Right lobe of liver (tissue), 4 donors: ENCODE results near the gene ZBTB8A.

Experiments used
- POLR2A ChIP-seq: fragments of 450-650 bp; IDR thresholded peaks from one replicate; pipeline ENCODE4 v1.6.1; 2017; ENCODE audit warnings: antibody characterized with exemption, mild to moderate bottlenecking
- TF ChIP-seq, protein P1 (sequence below), 4 donors: fragments of 200-600 bp in 3 of 4; fragments of 450-650 bp in 1 of 4; IDR thresholded peaks; one replicate each; pipeline versions ENCODE4 v1.5.1 to v1.8.0; 2016 to 2022; ENCODE audit warnings: antibody characterized with exemption in 4 of 4, mild to moderate bottlenecking in 2 of 4
- donor health status: DM: no; HTN: no; CAD: no.
- donor health status: DM: no; HTN: no; CAD: no.
- donor health status: DM: no; HTN: yes; CAD: no.

DNA sequence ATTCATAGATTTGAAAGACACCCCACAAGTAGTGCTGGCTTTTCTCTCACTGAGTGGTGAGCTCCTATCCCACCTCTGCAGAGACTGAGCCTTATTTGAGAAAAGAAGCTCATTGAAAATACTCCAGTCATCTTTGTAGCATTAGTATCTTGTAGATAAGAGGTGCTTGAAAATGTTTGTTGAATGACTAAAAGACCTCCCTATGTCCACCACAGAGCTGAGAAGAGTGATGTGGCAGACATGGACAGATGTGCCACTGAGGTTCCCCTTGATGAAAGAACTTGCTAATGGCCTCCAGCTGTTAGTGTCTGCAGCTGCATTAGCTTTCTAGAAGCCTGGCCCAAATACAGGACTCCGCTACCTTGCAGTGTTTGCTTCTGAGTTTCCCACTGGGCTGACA lies 29.3 kb upstream of the ZBTB8A start:
- TF ChIP-seq, protein P1, sequence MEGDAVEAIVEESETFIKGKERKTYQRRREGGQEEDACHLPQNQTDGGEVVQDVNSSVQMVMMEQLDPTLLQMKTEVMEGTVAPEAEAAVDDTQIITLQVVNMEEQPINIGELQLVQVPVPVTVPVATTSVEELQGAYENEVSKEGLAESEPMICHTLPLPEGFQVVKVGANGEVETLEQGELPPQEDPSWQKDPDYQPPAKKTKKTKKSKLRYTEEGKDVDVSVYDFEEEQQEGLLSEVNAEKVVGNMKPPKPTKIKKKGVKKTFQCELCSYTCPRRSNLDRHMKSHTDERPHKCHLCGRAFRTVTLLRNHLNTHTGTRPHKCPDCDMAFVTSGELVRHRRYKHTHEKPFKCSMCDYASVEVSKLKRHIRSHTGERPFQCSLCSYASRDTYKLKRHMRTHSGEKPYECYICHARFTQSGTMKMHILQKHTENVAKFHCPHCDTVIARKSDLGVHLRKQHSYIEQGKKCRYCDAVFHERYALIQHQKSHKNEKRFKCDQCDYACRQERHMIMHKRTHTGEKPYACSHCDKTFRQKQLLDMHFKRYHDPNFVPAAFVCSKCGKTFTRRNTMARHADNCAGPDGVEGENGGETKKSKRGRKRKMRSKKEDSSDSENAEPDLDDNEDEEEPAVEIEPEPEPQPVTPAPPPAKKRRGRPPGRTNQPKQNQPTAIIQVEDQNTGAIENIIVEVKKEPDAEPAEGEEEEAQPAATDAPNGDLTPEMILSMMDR (IDR thresholded peaks at IDR 0.05), result no peak
- TF ChIP-seq POLR2A, result no peak
